Prostate gland (tissue), 2 donors: ENCODE results near the gene TGFB2.

Experiments
- CTCF ChIP-seq, 4 experiments: fragments of 200-600 bp in 2 of 4; fragments of 450-650 bp in 2 of 4; sonication (generic) in 2 of 4; IDR thresholded peaks; 1 replicate in 3 of 4; 2 replicates in 1 of 4; pipeline ENCODE4 v1.5.1; 2016 to 2019; ENCODE audit warnings: antibody characterized with exemption in 4 of 4, mild to moderate bottlenecking in 2 of 4, moderate library complexity in 2 of 4
- POLR2A ChIP-seq: fragments of 450-650 bp; IDR thresholded peaks from one replicate; pipeline ENCODE4 v1.6.1; 2016; ENCODE audit warnings: antibody characterized with exemption, mild to moderate bottlenecking
- POLR2AphosphoS5 ChIP-seq: sonication (generic); formaldehyde crosslinking; IDR thresholded peaks from one replicate; pipeline ENCODE4 v1.6.1; 2017; ENCODE audit warnings: antibody characterized with exemption

GRCh38 chr1:218461351-218461750, 116.2 kb downstream of the TGFB2 start:
- no peak for TF ChIP-seq CTCF (IDR thresholded peaks at IDR 0.05)
- TF ChIP-seq POLR2AphosphoS5: no peak
- TF ChIP-seq POLR2A: no peak
